ENCODE data around the gene CMSS1.
A peak's percentile ranks its signal among the peaks of the same experiment; 100 is the strongest.

The CMSS1 gene

GRCh38 chr3:99895703-99896441 is 78.2 kb downstream of the CMSS1 start:
- no peak for DNase-seq
- intact Hi-C loops (cut with DNase I), result no loop called here

GRCh38 chr3:99896482-99896881 is 78.8 kb downstream of the CMSS1 start:
- no peak for DNase-seq
- intact Hi-C loops (cut with DNase I), result no loop called here

- intact Hi-C loops (cut with DNase I), result no loop called here
- DNase-seq, result no peak
Observed at GRCh38 chr3:99899603-99900002, 81.9 kb downstream of the CMSS1 start.

GRCh38 chr3:99900248-99900647 is 82.6 kb downstream of the CMSS1 start:
- DNase-seq, result no peak
- intact Hi-C loops (cut with DNase I), result no loop called here

GRCh38 chr3:99901200-99901926 is 83.7 kb downstream of the CMSS1 start:
- no peak for DNase-seq
- intact Hi-C loops (cut with DNase I), result no loop called here

GRCh38 chr3:99902091-99902490 is 84.4 kb downstream of the CMSS1 start:
- intact Hi-C loops (cut with DNase I), result no loop called here
- DNase-seq, result no peak

GRCh38 chr3:99903869-99904268 is 86.2 kb downstream of the CMSS1 start:
- no peak for DNase-seq
- intact Hi-C loops (cut with DNase I), result no loop called here

GRCh38 chr3:99907959-99908544 is 90.4 kb downstream of the CMSS1 start:
- DNase-seq, result no peak
- intact Hi-C loops (cut with DNase I), result no loop called here

- DNase-seq, result no peak
- intact Hi-C loops (cut with DNase I), result no loop called here
Observed at GRCh38 chr3:99909714-99910495, 92.2 kb downstream of the CMSS1 start.

GRCh38 chr3:99910752-99911290 is 93.2 kb downstream of the CMSS1 start:
- intact Hi-C loops (cut with DNase I), result no loop called here
- DNase-seq, result no peak

GRCh38 chr3:99911433-99911832 is 93.8 kb downstream of the CMSS1 start:
- intact Hi-C loops (cut with DNase I), result no loop called here
- DNase-seq, result no peak

- intact Hi-C loops (cut with DNase I), result no loop called here
- no peak for DNase-seq
Observed at GRCh38 chr3:99915906-99916432, 98.3 kb downstream of the CMSS1 start.

- no peak for DNase-seq
- intact Hi-C loops (cut with DNase I), result no loop called here
Observed at GRCh38 chr3:99918715-99919114, 101.1 kb downstream of the CMSS1 start.

- DNase-seq, result no peak
- intact Hi-C loops (cut with DNase I), result no loop called here
Observed at GRCh38 chr3:99919694-99920093, 102.0 kb downstream of the CMSS1 start.

- intact Hi-C loops (cut with DNase I), result no loop called here
- DNase-seq, result peak in 3 of 10 donors; percentile 8 to 36 (median 17)
Observed at GRCh38 chr3:99920481-99921376, 103.1 kb downstream of the CMSS1 start.

- DNase-seq, result no peak
- intact Hi-C loops (cut with DNase I), result no loop called here
Observed at GRCh38 chr3:99921377-99921695, 103.7 kb downstream of the CMSS1 start.

- intact Hi-C loops (cut with DNase I), result no loop called here
- DNase-seq, result no peak
Observed at GRCh38 chr3:99921986-99922385, 104.3 kb downstream of the CMSS1 start.

- intact Hi-C loops (cut with DNase I), result no loop called here
- DNase-seq, result no peak
Observed at GRCh38 chr3:99923873-99924272, 106.2 kb downstream of the CMSS1 start.

- intact Hi-C loops (cut with DNase I), result no loop called here
- DNase-seq, result no peak
Observed at GRCh38 chr3:99925584-99926230, 108.0 kb downstream of the CMSS1 start.

Measured in posterior cingulate gyrus (tissue), 11 donors.